ENCODE measurements around the gene SIRT4. TPM values are rescaled to one million over a fixed set of nuclear protein-coding genes. Genes with fewer than 3 reads are reported as not detected.

SIRT4 gene
- total and polyA plus RNA-seq, 10 of the 15 experiments (the other 5 are each of a cell fraction or from before 2014, with no cell fraction given), result 0.19 to 0.98 (median 0.44) TPM

DNA sequence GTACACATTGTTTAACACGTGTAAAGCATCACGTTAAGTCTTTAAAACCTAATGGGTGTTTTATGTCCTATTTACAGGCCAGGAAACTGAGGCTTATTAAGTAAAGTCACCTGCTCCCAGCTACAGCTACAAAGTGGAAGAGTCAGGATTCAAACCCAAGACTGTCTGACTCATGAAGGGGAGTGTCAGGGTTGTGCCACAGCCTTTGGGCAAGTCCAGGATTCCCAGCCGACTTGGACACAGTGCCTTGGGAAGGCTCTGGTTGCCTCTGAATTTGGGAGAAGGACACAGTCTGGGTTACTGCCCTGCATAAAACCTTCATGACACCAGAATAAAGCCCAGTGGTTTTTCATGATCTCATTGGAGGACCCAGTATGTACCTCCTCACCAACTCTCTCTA is 17.7 kb upstream of the SIRT4 start:
- ChIA-PET POLR2A (interaction anchor here (0.7 kb wide), 1 partner anchor 664 kb away, joined by 3 read pairs; no protein-coding TSS in a partner anchor), RAD21 (ENCODE audit: unreplicated experiment) (interaction anchor here (1.2 kb wide), 1 partner anchor 42 kb away, joined by 3 read pairs; no protein-coding TSS in a partner anchor), SMC1A (ENCODE audit: uncharacterized antibody, unreplicated experiment) (no interaction called here), CTCF (interaction anchor here (1.3 kb wide), 1 partner anchor 56 kb away, joined by 4 read pairs; no protein-coding TSS in a partner anchor)
- no peak for TF ChIP-seq PAX5 (IDR thresholded peaks at IDR 0.05; ENCODE audit: borderline replicate concordance, low read depth, low read length)
- no peak for TF ChIP-seq HDGF (IDR thresholded peaks at IDR 0.05)
- TF ChIP-seq, protein P1, sequence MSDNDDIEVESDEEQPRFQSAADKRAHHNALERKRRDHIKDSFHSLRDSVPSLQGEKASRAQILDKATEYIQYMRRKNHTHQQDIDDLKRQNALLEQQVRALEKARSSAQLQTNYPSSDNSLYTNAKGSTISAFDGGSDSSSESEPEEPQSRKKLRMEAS (IDR thresholded peaks at IDR 0.05; ENCODE audit: low read depth, low read length), result no peak
- ATAC-seq (no peak), FAIRE-seq (no peak), DNase-seq (ENCODE audit: low read depth, low spot score) (no peak)
- BruUV-seq (replicated peaks), result no TSS peak
- Histone ChIP-seq H3K9ac (ENCODE audit: control insufficient read depth, insufficient read depth, low read length) (no peak overlapping the region), H3K4me2 (ENCODE audit: control insufficient read depth, insufficient read depth) (no peak overlapping the region), H3K4me3 (no peak overlapping the region), H3K27ac (ENCODE audit: control insufficient read depth, insufficient read depth) (no peak overlapping the region), H3K9me3 (replicated peaks; ENCODE audit: control insufficient read depth, insufficient read depth, low read length) (no peaks in the 10 kb centered on the region), H4K20me1 (ENCODE audit: control insufficient read depth, insufficient read depth) (no peaks in the 10 kb centered on the region), H3K4me1 (ENCODE audit: control insufficient read depth, insufficient read depth, low read length) (no peaks in the 10 kb centered on the region), H3K27me3 (replicated peaks in 1 of 2; ENCODE audit: control insufficient read depth in 2 of 2, insufficient read depth in 2 of 2, low read length in 1 of 2) (no peaks in the 10 kb centered on the region), H2AFZ (ENCODE audit: control insufficient read depth, low read depth, low read length) (no peak overlapping the region), H3K79me2 (ENCODE audit: control insufficient read depth, insufficient read depth, low read length) (no peaks in the 10 kb centered on the region), H3K36me3 (ENCODE audit: control insufficient read depth in 2 of 2, insufficient read depth in 2 of 2, low read length in 1 of 2) (no peaks in the 10 kb centered on the region)
- in situ Hi-C loops (cut with MboI) (no loop called here), intact Hi-C loops (cut with micrococcal nuclease; ENCODE audit: unreplicated experiment) (no loop called here)
- WGBS (ENCODE audit: insufficient coverage, insufficient replicate concordance, low lambda C conversion rate, missing lambda C conversion rate), result 50% methylated on average over 3 of the region's 3 CpGs

DNA sequence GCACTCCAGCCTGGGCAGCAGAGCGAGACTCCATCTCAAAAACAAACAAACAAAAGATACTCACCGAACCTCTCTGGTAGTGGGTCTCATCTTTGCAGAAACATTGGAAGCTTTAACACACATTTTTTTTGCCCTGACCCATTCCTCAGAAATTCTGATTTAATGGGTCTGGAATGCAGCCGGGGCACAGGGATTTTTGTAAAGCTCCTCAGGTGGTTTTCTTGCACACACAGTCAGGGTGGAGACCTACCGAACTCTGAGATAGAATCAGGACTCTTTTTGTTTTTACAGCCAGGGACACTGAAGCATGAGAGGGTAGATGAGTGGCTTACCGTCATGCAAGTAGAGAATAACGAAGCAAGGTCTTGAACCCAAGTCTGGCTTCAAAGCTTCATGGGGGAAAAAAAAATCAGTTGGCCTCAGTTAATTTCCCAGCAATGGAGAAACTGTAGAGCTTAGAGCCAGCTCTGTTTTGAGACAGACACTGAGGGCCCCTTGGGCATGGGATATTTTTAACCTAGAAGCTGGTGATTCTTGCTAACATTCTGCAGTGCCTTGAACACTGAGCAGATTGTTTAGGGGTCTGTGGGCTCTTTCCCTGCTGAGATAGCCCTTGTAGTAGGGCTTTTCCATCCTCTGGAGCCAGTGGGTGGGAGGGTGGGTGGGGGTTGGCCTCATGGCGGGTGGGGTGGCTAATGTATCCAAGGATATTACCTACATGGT is 15.2 kb upstream of the SIRT4 start:
- Histone ChIP-seq H3K27me3 (replicated peaks in 1 of 2; ENCODE audit: control insufficient read depth in 2 of 2, insufficient read depth in 2 of 2, low read length in 1 of 2) (no peaks in the 10 kb centered on the region), H3K27ac (ENCODE audit: control insufficient read depth, insufficient read depth) (no peak overlapping the region), H3K4me1 (ENCODE audit: control insufficient read depth, insufficient read depth, low read length) (peaks cover 9% of the 10 kb centered on the region), H3K4me2 (ENCODE audit: control insufficient read depth, insufficient read depth) (no peak overlapping the region), H3K4me3 (no peak overlapping the region), H4K20me1 (ENCODE audit: control insufficient read depth, insufficient read depth) (no peaks in the 10 kb centered on the region), H2AFZ (ENCODE audit: control insufficient read depth, low read depth, low read length) (no peak overlapping the region), H3K79me2 (ENCODE audit: control insufficient read depth, insufficient read depth, low read length) (no peaks in the 10 kb centered on the region), H3K9ac (ENCODE audit: control insufficient read depth, insufficient read depth, low read length) (no peak overlapping the region), H3K36me3 (ENCODE audit: control insufficient read depth in 2 of 2, insufficient read depth in 2 of 2, low read length in 1 of 2) (no peaks in the 10 kb centered on the region), H3K9me3 (replicated peaks; ENCODE audit: control insufficient read depth, insufficient read depth, low read length) (no peaks in the 10 kb centered on the region)
- in situ Hi-C loops (cut with MboI), result no loop called here
- ChIA-PET CTCF (interaction anchor here (2.0 to 2.2 kb wide), 2 partner anchors 15 to 59 kb away, joined by 6 to 11 read pairs; partner anchors contain the start of gene SIRT4), SMC1A (ENCODE audit: uncharacterized antibody, unreplicated experiment) (interaction anchor here (1.7 kb wide), 1 partner anchor 59 kb away, joined by 5 read pairs; no protein-coding TSS in a partner anchor), RAD21 (ENCODE audit: unreplicated experiment) (interaction anchor here (0.6 to 1.4 kb wide), 3 partner anchors 13 to 65 kb away, joined by 3 to 4 read pairs (median 4); no protein-coding TSS in a partner anchor), POLR2A (interaction anchor here (0.5 kb wide), 1 partner anchor 12 kb away, joined by 3 read pairs; no protein-coding TSS in a partner anchor)
- intact Hi-C loops (cut with micrococcal nuclease; ENCODE audit: unreplicated experiment), result no loop called here
- ATAC-seq (no peak), FAIRE-seq (no peak), DNase-seq (ENCODE audit: low read depth, low spot score) (no peak)
- 34% methylated on average over 7 of the region's 7 CpGs for WGBS (ENCODE audit: insufficient coverage, insufficient replicate concordance, low lambda C conversion rate, missing lambda C conversion rate)
- BruUV-seq (replicated peaks), result no TSS peak
- TF ChIP-seq MXI1 (IDR thresholded peaks at IDR 0.05; ENCODE audit: low read depth, low read length) (no peak), POLR2AphosphoS2 (IDR thresholded peaks at IDR 0.05; ENCODE audit: low read depth, low read length) (no peak), HDGF (IDR thresholded peaks at IDR 0.05) (no peak), EP300 (IDR thresholded peaks at IDR 0.05; ENCODE audit: borderline replicate concordance in 1 of 2, control insufficient read depth in 1 of 2, low read depth in 2 of 2, low read length in 2 of 2) (no peak), IKZF2 (IDR thresholded peaks at IDR 0.05) (no peak), RBBP5 (conservative IDR thresholded peaks at IDR 0.05) (no peak)
- TF ChIP-seq, protein P2, sequence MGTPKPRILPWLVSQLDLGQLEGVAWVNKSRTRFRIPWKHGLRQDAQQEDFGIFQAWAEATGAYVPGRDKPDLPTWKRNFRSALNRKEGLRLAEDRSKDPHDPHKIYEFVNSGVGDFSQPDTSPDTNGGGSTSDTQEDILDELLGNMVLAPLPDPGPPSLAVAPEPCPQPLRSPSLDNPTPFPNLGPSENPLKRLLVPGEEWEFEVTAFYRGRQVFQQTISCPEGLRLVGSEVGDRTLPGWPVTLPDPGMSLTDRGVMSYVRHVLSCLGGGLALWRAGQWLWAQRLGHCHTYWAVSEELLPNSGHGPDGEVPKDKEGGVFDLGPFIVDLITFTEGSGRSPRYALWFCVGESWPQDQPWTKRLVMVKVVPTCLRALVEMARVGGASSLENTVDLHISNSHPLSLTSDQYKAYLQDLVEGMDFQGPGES (IDR thresholded peaks at IDR 0.05), result no peak
- TF ChIP-seq, protein P3, sequence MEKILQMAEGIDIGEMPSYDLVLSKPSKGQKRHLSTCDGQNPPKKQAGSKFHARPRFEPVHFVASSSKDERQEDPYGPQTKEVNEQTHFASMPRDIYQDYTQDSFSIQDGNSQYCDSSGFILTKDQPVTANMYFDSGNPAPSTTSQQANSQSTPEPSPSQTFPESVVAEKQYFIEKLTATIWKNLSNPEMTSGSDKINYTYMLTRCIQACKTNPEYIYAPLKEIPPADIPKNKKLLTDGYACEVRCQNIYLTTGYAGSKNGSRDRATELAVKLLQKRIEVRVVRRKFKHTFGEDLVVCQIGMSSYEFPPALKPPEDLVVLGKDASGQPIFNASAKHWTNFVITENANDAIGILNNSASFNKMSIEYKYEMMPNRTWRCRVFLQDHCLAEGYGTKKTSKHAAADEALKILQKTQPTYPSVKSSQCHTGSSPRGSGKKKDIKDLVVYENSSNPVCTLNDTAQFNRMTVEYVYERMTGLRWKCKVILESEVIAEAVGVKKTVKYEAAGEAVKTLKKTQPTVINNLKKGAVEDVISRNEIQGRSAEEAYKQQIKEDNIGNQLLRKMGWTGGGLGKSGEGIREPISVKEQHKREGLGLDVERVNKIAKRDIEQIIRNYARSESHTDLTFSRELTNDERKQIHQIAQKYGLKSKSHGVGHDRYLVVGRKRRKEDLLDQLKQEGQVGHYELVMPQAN (conservative IDR thresholded peaks at IDR 0.05), result no peak

Measured in GM12878 (cell line).